Cardiac muscle cell (in vitro differentiated cells and primary cell): ENCODE results near the gene SENP2. TPM values are rescaled to one million over a fixed set of nuclear protein-coding genes. Genes with fewer than 3 reads are reported as not detected.
"Not testable (repeated sequence)": the region's sequence is repeated elsewhere in the genome, so short reads cannot be mapped to it uniquely, and the experiment has no call there.

Experiments used
- DNase-seq, 2 donors: peaks; one replicate each; pipeline versions ENCODE4 v3.0.0 to v3.0.0-alpha.2; 2010 to 2017; ENCODE audit warnings: low read depth in 1 of 2, low spot score in 1 of 2
- H3K27ac ChIP-seq: fragments of 200-600 bp; sonication (generic); 2 replicates; pipeline ENCODE4 v1.5.1; 2016
- H3K27me3 ChIP-seq: fragments of 200-600 bp; sonication (generic); 2 replicates; pipeline ENCODE4 v1.6.0; 2016; ENCODE audit warnings: control low read depth
- H3K36me3 ChIP-seq: fragments of 200-600 bp; sonication (generic); 2 replicates; pipeline ENCODE4 v1.5.1; 2016; ENCODE audit warnings: control low read depth
- H3K4me1 ChIP-seq: fragments of 200-600 bp; sonication (generic); 2 replicates; pipeline ENCODE4 v1.8.1; 2017; ENCODE audit warnings: low read depth, mild to moderate bottlenecking, mixed run types
- H3K4me3 ChIP-seq: fragments of 200-600 bp; sonication (generic); 2 replicates; pipeline ENCODE4 v1.5.1; 2016; ENCODE audit warnings: mild to moderate bottlenecking
- H3K9me3 ChIP-seq: fragments of 200-600 bp; sonication (generic); 2 replicates; pipeline ENCODE4 v1.5.1; 2017; ENCODE audit warnings: low read depth, mild to moderate bottlenecking, control low read depth
- polyA plus RNA-seq: library from polyadenylated mRNA; unstranded; fragments of >200 nt; fragmentation: Nextera tagmentation; extraction: Ambion mirVana; gene quantifications from 2 replicates; pipeline ENCODE4 v1.2.1, GENCODE V29; 2016
- total RNA-seq: library from RNA; depleted of rRNA; stranded (reverse); fragments of >200 nt; gene quantifications from 2 replicates; pipeline ENCODE4 v1.2.3, GENCODE V29; 2016
- TF ChIP-seq, protein P1 (sequence below): IDR thresholded peaks from 2 replicates; pipeline ENCODE4 v1.5.1; 2012; ENCODE audit warnings: low read depth, mild to moderate bottlenecking, low read length

SENP2 gene
- total and polyA plus RNA-seq, 2 experiments from 2014 or later: 26.9 to 53.6 TPM

DNA sequence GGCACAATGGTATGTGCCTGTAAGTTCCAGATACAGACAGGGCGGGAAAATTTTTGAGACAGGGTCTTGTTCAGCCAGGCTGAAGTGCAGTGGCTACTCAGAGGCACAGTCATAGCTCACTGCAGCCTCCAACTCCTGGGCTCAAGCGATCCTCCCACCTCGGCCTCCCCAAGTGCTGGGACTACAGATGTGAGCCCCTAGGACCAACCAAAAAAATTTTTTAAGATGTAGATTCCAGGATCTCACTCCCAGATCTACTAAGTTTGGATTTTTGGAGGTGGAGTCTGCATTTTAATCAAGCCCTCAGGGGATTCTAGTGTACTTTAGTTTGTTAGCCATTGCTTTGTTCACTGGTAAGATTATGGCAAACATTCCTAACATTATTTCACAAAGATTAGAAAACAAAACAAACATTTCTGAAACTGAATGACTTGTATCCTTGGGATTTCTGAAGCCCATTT, 36.4 kb upstream of the SENP2 start:
- TF ChIP-seq, protein P1, sequence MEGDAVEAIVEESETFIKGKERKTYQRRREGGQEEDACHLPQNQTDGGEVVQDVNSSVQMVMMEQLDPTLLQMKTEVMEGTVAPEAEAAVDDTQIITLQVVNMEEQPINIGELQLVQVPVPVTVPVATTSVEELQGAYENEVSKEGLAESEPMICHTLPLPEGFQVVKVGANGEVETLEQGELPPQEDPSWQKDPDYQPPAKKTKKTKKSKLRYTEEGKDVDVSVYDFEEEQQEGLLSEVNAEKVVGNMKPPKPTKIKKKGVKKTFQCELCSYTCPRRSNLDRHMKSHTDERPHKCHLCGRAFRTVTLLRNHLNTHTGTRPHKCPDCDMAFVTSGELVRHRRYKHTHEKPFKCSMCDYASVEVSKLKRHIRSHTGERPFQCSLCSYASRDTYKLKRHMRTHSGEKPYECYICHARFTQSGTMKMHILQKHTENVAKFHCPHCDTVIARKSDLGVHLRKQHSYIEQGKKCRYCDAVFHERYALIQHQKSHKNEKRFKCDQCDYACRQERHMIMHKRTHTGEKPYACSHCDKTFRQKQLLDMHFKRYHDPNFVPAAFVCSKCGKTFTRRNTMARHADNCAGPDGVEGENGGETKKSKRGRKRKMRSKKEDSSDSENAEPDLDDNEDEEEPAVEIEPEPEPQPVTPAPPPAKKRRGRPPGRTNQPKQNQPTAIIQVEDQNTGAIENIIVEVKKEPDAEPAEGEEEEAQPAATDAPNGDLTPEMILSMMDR: no peak
- Histone ChIP-seq H3K9me3 (no peaks in the 10 kb centered on the region), H3K27me3 (no peaks in the 10 kb centered on the region), H3K4me1 (no peaks in the 10 kb centered on the region), H3K36me3 (no peaks in the 10 kb centered on the region), H3K27ac (no peak overlapping the region), H3K4me3 (no peak overlapping the region)
- DNase-seq: peak in 1 of 2 donors; percentile 63

DNA sequence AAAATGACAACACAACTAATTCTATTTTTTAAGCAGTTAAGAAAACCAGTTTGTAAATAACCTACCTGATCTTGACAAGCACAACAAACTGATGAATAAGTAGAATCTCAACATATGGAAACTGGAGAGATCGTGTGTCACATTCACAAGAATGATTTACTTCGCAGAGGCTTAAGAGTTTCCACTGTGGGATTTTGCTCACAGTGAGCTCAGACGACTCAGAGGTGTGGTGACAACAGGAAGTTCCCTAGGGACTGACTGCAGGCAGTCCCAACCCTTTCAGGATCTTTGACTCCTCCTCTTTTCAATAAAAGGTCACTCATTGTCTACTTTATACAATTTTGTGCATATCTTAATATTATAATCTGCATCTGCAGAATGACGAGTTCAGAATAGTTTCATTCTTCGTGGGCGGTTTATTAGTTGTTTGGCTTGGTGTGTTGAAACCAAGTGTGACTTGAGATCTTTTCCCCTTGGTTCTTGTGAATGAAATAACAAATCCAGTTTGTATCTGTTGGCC, 33.7 kb upstream of the SENP2 start, which contains the start of gene LIPH:
LIPH (minus strand) TSS at position 231 of the 520 bp plus-strand sequence; CDS start at position 114, 117 bp downstream.
- TF ChIP-seq, protein P1: no peak
- Histone ChIP-seq H3K9me3 (no peaks in the 10 kb centered on the region), H3K36me3 (no peaks in the 10 kb centered on the region), H3K4me3 (no peak within 1 kb of the TSS), H3K27me3 (no peaks in the 10 kb centered on the region), H3K27ac (no peak within 1 kb of the TSS), H3K4me1 (peaks cover 8% of the 10 kb centered on the region)
- peak; percentile 9 to 32 for DNase-seq

GRCh38 chr3:185555101-185555501, 31.0 kb upstream of the SENP2 start:
- Histone ChIP-seq H3K27me3 (no peaks in the 10 kb centered on the region), H3K27ac (no peak overlapping the region), H3K9me3 (no peaks in the 10 kb centered on the region), H3K4me3 (no peak overlapping the region), H3K4me1 (peaks cover 19% of the 10 kb centered on the region), H3K36me3 (no peaks in the 10 kb centered on the region)
- TF ChIP-seq, protein P1: no peak
- DNase-seq: no peak

GRCh38 chr3:185555860-185556347, 30.2 kb upstream of the SENP2 start:
- H3K4me3 ChIP-seq: no peak overlapping the region
- H3K27ac ChIP-seq: no peak overlapping the region
- H3K4me1 ChIP-seq: peaks cover 27% of the 10 kb centered on the region
- TF ChIP-seq, protein P1: no peak
- no peak for DNase-seq
- H3K9me3 ChIP-seq: no peaks in the 10 kb centered on the region
- H3K27me3 ChIP-seq: no peaks in the 10 kb centered on the region
- no peaks in the 10 kb centered on the region for H3K36me3 ChIP-seq

DNA sequence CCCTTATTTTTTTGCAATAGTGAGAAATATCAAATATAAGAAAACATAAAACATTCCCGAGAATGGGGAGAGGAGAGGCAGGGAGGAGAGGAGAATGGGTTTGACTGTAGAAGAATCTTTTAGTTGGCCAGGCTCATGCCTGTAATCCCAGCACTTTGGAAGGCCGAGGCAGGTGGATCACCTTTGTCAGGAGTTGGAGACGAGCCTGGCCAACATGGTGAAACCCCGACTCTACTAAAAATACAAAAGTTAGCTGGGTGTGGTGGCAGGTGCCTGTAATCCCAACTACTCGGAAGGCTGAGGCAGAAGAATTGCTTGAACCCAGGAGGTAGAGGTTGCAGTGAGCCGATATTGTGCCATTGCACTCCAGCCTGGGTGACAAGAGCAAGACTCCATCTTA, 29.5 kb upstream of the SENP2 start:
- not testable (repeated sequence) for H3K36me3 ChIP-seq, DNase-seq, H3K27ac ChIP-seq, H3K9me3 ChIP-seq, H3K4me3 ChIP-seq, H3K27me3 ChIP-seq
- peaks cover 34% of the 10 kb centered on the region for H3K4me1 ChIP-seq

DNA sequence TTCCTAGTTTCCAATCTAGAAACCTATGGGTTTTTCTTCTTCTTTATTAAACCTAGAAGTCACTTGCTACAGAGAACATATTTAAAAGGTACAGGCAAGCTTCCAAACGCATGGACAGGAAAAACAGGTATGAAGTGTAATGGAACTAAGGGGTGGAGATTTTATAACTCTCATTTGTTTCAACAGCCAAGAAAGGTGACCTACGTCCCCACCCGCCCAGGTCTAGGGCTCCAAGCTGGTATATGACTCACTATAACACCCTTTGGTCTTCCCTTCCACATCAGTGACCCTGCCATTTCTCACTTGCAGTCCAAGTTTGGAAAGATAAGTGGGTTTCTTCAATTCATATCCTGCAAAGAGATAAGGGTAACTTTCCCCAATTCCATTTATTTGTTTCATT, 27.7 kb upstream of the SENP2 start:
- DNase-seq: no peak
- H3K4me1 ChIP-seq: peaks cover 40% of the 10 kb centered on the region
- no peaks in the 10 kb centered on the region for H3K36me3 ChIP-seq
- H3K27ac ChIP-seq: peak overlapping the region; percentile 89
- no peak overlapping the region for H3K4me3 ChIP-seq
- no peaks in the 10 kb centered on the region for H3K9me3 ChIP-seq
- H3K27me3 ChIP-seq: no peaks in the 10 kb centered on the region
- TF ChIP-seq, protein P1: no peak
